Measurements from ENCODE around the gene RIPK1.
"Not testable (repeated sequence)": the region's sequence is repeated elsewhere in the genome, so short reads cannot be mapped to it uniquely, and the experiment has no call there.

Gene RIPK1

GRCh38 chr6:3068329-3069214 is at the start of gene RIPK1:
RIPK1 (plus strand) TSS chr6:3068494; CDS start chr6:3076824, 8,330 bp downstream.
- DNase-seq, result peak in 55 of 56 donors; percentile 34 to 95 (median 87)

- DNase-seq, result no peak
These were observed 49.2 kb upstream of the RIPK1 start for GRCh38 chr6:3019065-3019464.

GRCh38 chr6:3019749-3020320 is 48.5 kb upstream of the RIPK1 start:
- DNase-seq, result no peak

- not testable (repeated sequence) for DNase-seq
These were observed 47.2 kb upstream of the RIPK1 start for GRCh38 chr6:3020976-3021598.

GRCh38 chr6:3022765-3023662 is 45.3 kb upstream of the RIPK1 start:
- DNase-seq, result no peak

GRCh38 chr6:3023663-3024483 is 44.4 kb upstream of the RIPK1 start:
- peak in 32 of 56 donors; percentile 7 to 57 (median 24) for DNase-seq

GRCh38 chr6:3026791-3027626 is 41.3 kb upstream of the RIPK1 start:
- peak in 2 of 56 donors; percentile 9 to 39 for DNase-seq

GRCh38 chr6:3028156-3028555 is 40.1 kb upstream of the RIPK1 start:
- not testable (repeated sequence) for DNase-seq

- no peak for DNase-seq
These were observed 36.2 kb upstream of the RIPK1 start for GRCh38 chr6:3031857-3032640.

- no peak for DNase-seq
These were observed 35.3 kb upstream of the RIPK1 start for GRCh38 chr6:3032986-3033385.

GRCh38 chr6:3033652-3034051 is 34.6 kb upstream of the RIPK1 start:
- DNase-seq, result no peak

- no peak for DNase-seq
These were observed 32.9 kb upstream of the RIPK1 start for GRCh38 chr6:3035397-3035796.

- DNase-seq, result no peak
These were observed 31.2 kb upstream of the RIPK1 start for GRCh38 chr6:3036861-3037637.

GRCh38 chr6:3037638-3038365 is 30.5 kb upstream of the RIPK1 start:
- no peak for DNase-seq

- DNase-seq, result peak in 1 of 56 donors; percentile 14
These were observed 28.9 kb upstream of the RIPK1 start for GRCh38 chr6:3039384-3039783.

- no peak for DNase-seq
These were observed 27.1 kb upstream of the RIPK1 start for GRCh38 chr6:3041147-3041546.

GRCh38 chr6:3041606-3042005 is 26.7 kb upstream of the RIPK1 start:
- DNase-seq, result no peak
